DND-41 (cell line): ENCODE results near the gene MBTPS1.

Source experiments
- EZH2 ChIP-seq: IDR thresholded peaks from 3 replicates; pipeline ENCODE4 v1.6.1; 2012; ENCODE audit warnings: borderline replicate concordance, low read depth, mild to moderate bottlenecking, moderate library complexity, low read length, inconsistent platforms; ENCODE audit not compliant: severe bottlenecking
- TF ChIP-seq, protein P1 (sequence below): IDR thresholded peaks from 2 replicates; pipeline ENCODE4 v1.5.1; 2012; ENCODE audit warnings: borderline replicate concordance, low read length, moderate library complexity, mild to moderate bottlenecking; ENCODE audit not compliant: poor library complexity, severe bottlenecking; ENCODE audit errors: extremely low read depth

DNA sequence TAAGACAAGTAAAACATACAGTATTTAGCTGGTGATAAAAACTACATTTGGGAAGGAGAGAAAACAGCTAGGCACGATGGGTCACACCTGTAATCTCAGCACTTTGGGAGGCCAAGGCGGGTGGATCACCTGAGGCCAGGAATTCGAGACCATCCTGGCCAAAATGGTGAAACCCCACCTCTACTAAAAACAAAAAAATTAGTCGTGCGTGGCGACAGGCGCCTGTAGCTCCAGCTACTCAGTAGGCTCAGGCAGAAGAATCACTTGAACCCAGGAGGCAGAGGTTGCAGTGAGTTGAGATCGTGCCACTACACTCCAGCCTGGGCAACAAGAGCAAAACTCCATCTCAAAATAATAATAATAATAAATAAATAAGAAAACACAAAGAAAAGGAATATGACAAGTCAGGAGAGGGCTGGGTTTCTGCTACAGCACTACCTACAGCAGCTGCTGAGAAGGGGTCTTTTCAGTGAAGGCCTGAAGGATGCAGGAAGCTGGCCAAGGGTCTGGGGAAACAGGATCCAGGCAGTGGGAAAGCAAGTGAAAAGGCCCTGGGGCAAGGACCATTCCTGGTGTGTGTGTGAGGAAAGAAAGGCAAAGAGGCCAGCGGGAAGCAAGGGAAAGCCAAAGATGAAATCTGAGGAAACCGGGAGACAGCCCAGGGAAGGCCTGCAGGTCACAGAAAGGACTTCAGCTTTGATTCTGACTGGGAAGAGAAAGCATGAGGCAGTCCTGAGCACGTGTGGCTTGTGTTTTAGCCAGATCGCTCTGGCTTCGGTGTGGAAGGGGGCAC is 10.6 kb downstream of the MBTPS1 start:
- TF ChIP-seq EZH2, result no peak
- TF ChIP-seq, protein P1, sequence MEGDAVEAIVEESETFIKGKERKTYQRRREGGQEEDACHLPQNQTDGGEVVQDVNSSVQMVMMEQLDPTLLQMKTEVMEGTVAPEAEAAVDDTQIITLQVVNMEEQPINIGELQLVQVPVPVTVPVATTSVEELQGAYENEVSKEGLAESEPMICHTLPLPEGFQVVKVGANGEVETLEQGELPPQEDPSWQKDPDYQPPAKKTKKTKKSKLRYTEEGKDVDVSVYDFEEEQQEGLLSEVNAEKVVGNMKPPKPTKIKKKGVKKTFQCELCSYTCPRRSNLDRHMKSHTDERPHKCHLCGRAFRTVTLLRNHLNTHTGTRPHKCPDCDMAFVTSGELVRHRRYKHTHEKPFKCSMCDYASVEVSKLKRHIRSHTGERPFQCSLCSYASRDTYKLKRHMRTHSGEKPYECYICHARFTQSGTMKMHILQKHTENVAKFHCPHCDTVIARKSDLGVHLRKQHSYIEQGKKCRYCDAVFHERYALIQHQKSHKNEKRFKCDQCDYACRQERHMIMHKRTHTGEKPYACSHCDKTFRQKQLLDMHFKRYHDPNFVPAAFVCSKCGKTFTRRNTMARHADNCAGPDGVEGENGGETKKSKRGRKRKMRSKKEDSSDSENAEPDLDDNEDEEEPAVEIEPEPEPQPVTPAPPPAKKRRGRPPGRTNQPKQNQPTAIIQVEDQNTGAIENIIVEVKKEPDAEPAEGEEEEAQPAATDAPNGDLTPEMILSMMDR, result no peak
